Calu3 (cell line): ENCODE data around the gene POU1F1. TPM values are rescaled to one million over a fixed set of nuclear protein-coding genes. Genes with fewer than 3 reads are reported as not detected.

Experiments used
- BruUV-seq: library from RNA; stranded (reverse); fragments of 400-500 nt; replicated peaks from 2 replicates; lab custom pipeline; 2021; lab: Mats Ljungman, UMichigan
- CTCF ChIA-PET: fragments of 300-600 bp; sonication (Branson Sonifier 250); formaldehyde crosslinking; loops from one replicate; lab custom pipeline; 2022; ENCODE audit warnings: antibody characterized with exemption; lab: Charles Lee
- DNase-seq: peaks from one replicate; pipeline ENCODE4 v3.0.0; 2022
- H3K27ac Mint-ChIP-seq: one replicate; pipeline ENCODE4 v1.8.0; 2022; ENCODE audit warnings: mixed read lengths; ENCODE audit not compliant: unreplicated experiment
- H3K27me3 Mint-ChIP-seq: one replicate; pipeline ENCODE4 v1.8.0; 2022; ENCODE audit warnings: mixed read lengths; ENCODE audit not compliant: unreplicated experiment
- H3K36me3 Mint-ChIP-seq: one replicate; pipeline ENCODE4 v1.8.0; 2022; ENCODE audit warnings: mild to moderate bottlenecking, moderate library complexity, mixed read lengths; ENCODE audit not compliant: insufficient read depth, unreplicated experiment
- H3K4me1 Mint-ChIP-seq: one replicate; pipeline ENCODE4 v1.8.0; 2022; ENCODE audit warnings: mild to moderate bottlenecking, low read depth, mixed read lengths; ENCODE audit not compliant: unreplicated experiment
- H3K4me3 Mint-ChIP-seq: one replicate; pipeline ENCODE4 v1.8.0; 2022; ENCODE audit warnings: mild to moderate bottlenecking, low read depth, moderate library complexity, mixed read lengths; ENCODE audit not compliant: unreplicated experiment
- H3K9me3 Mint-ChIP-seq: one replicate; pipeline ENCODE4 v1.8.0; 2022; ENCODE audit warnings: low read depth, mixed read lengths; ENCODE audit not compliant: unreplicated experiment
- intact Hi-C: fragments of 100-400 bp; cut with micrococcal nuclease; formaldehyde crosslinking; loops from one replicate; pipeline ENCODE4 v1.10.0; 2022; ENCODE audit not compliant: unreplicated experiment
- total RNA-seq: library from RNA; stranded (reverse); gene quantifications from 2 replicates; pipeline ENCODE4 v1.2.3, GENCODE V29; 2022
- TF ChIP-seq, protein P1 (sequence below): fragments of 200-600 bp; IDR thresholded peaks from one replicate; pipeline ENCODE4 v1.8.0; 2022; ENCODE audit warnings: antibody characterized with exemption; ENCODE audit not compliant: unreplicated experiment

Gene POU1F1
- total RNA-seq, 1 experiment from 2014 or later, result not detected

DNA sequence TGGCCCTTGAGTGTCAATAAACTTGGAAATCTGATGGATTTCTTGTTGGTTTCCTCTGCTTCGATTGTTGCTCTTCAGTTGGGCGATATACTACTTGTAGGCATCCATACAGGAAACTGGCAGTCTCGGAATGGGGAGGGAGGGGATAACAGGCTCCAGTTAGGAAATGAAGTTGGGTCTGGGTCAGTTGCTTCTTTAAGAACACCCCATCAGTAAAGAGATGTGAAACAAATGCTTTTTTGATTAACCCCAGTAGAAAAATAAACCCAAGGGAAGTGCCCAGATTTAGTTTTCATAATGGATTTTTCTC, 48.6 kb downstream of the POU1F1 start:
- no peak for DNase-seq
- no TSS peak for BruUV-seq
- intact Hi-C loops, result loop anchor here (2.0 to 5.0 kb wide), 2 partner anchors 21 to 140 kb away; no protein-coding TSS in a partner anchor
- Mint-ChIP-seq H3K27me3 (no peaks in the 10 kb centered on the region), H3K36me3 (peaks cover 37% of the 10 kb centered on the region), H3K4me1 (peaks cover 22% of the 10 kb centered on the region), H3K4me3 (peak overlapping the region; percentile 96), H3K9me3 (peaks cover 7% of the 10 kb centered on the region), H3K27ac (peak overlapping the region; percentile 92)
- TF ChIP-seq, protein P1, sequence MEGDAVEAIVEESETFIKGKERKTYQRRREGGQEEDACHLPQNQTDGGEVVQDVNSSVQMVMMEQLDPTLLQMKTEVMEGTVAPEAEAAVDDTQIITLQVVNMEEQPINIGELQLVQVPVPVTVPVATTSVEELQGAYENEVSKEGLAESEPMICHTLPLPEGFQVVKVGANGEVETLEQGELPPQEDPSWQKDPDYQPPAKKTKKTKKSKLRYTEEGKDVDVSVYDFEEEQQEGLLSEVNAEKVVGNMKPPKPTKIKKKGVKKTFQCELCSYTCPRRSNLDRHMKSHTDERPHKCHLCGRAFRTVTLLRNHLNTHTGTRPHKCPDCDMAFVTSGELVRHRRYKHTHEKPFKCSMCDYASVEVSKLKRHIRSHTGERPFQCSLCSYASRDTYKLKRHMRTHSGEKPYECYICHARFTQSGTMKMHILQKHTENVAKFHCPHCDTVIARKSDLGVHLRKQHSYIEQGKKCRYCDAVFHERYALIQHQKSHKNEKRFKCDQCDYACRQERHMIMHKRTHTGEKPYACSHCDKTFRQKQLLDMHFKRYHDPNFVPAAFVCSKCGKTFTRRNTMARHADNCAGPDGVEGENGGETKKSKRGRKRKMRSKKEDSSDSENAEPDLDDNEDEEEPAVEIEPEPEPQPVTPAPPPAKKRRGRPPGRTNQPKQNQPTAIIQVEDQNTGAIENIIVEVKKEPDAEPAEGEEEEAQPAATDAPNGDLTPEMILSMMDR, result no peak
- CTCF ChIA-PET, result no interaction called here

DNA sequence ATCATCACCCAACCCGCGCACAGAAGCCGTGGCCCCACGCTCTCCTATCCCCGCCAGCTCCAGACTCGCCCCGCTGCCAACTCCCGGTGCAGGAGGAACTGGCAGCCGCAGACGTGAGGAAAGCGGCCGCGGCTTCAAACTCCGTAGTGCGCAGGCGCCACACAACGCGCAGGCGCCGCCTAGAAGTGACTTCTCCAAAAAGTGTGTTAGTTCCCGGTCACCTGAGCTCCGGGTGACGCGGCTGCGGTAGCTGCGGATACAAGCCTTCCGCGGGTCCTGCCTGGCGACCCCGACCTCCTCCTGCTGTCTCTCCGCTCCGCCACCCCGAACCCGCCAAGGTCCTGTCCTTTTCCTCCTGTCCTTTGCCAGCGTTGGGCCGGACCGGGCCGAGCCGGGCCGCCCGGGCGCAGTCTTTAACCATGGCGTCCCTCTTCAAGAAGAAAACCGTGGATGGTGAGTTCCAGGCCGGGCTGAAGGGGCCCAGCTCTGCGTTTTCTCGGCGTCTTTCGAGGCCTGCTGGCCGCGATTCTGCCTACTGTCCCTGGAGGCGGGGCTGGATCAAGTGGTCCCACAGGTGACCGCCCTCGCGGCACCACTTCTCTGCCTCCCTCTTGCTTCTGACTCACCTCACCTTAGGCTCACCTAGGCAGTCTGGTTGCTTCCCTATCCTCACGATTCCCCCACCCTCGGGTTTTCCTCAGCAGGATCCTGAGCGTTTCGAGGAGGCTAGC, 49.1 kb downstream of the POU1F1 start, which contains the start of gene CHMP2B:
Gene CHMP2B (plus strand): TSS at position 206 of the 731 bp plus-strand sequence. CDS start 214 bp downstream, at position 420.
- Mint-ChIP-seq H3K27me3 (no peaks in the 10 kb centered on the region), H3K4me1 (peaks cover 19% of the 10 kb centered on the region), H3K36me3 (peaks cover 36% of the 10 kb centered on the region), H3K27ac (peak within 1 kb of the TSS; percentile 92), H3K9me3 (peaks cover 7% of the 10 kb centered on the region), H3K4me3 (peak within 1 kb of the TSS; percentile 96)
- no TSS peak for BruUV-seq
- intact Hi-C loops, result loop anchor here (2.0 to 5.0 kb wide), 2 partner anchors 20 to 140 kb away; no protein-coding TSS in a partner anchor
- CTCF ChIA-PET, result interaction anchor here (0.9 kb wide), 1 partner anchor 138 kb away, joined by 3 read pairs; no protein-coding TSS in a partner anchor
- TF ChIP-seq, protein P1, result no peak
- DNase-seq, result peak; percentile 88

DNA sequence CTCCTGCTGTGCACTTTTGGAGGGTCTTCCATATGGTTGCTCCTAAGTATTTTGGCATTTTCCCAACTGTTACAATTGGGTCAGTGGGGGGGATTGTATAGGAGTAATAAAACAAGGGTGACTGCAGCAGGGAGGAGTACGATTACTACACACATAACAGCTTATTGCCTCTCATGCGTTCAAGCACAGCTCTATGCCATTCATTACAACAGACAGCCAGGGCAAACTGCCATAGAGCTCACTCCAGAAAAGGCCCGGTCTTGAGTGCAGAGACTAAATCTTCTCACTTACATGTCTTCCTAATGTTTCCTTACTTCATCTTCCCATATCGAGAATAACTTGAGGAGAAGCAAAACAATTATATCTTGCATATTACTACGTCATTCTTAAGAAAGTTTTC, 50.7 kb downstream of the POU1F1 start:
- no peak for DNase-seq
- intact Hi-C loops, result loop anchor here (2.0 to 5.0 kb wide), 2 partner anchors 19 to 138 kb away; no protein-coding TSS in a partner anchor
- peaks cover 3% of the 10 kb centered on the region for H3K9me3 Mint-ChIP-seq
- no peaks in the 10 kb centered on the region for H3K27me3 Mint-ChIP-seq
- H3K36me3 Mint-ChIP-seq, result peaks cover 31% of the 10 kb centered on the region
- no TSS peak for BruUV-seq
- TF ChIP-seq, protein P1, result no peak
- peaks cover 5% of the 10 kb centered on the region for H3K4me1 Mint-ChIP-seq
- CTCF ChIA-PET, result no interaction called here
- H3K4me3 Mint-ChIP-seq, result no peak overlapping the region
- no peak overlapping the region for H3K27ac Mint-ChIP-seq

DNA sequence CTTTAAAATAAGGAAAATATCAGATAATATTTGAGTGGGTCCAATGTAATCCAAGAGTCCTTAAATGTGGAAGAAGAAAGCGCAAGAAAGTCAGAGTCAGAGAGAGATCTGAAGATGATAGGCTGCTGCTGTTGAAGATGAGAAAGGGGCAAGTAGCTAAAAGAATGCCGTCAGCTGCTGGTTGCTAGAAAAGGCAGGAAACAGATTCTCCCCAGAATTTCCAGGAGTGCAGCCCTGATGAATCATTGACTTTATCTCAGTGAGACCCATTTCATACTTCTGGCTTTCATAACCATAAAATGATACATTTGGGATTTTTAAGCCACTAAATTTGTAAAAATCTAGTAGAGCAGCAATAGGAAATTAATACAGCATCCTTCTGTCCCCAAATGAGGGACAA, 56.8 kb downstream of the POU1F1 start:
- no TSS peak for BruUV-seq
- no peak for DNase-seq
- TF ChIP-seq, protein P1, result no peak
- peaks cover 6% of the 10 kb centered on the region for H3K9me3 Mint-ChIP-seq
- H3K4me1 Mint-ChIP-seq, result no peaks in the 10 kb centered on the region
- no peaks in the 10 kb centered on the region for H3K36me3 Mint-ChIP-seq
- H3K27ac Mint-ChIP-seq, result no peak overlapping the region
- H3K27me3 Mint-ChIP-seq, result no peaks in the 10 kb centered on the region
- CTCF ChIA-PET, result no interaction called here
- no peak overlapping the region for H3K4me3 Mint-ChIP-seq
- intact Hi-C loops, result no loop called here
